ENCODE measurements around the gene SLC16A8.

DNA sequence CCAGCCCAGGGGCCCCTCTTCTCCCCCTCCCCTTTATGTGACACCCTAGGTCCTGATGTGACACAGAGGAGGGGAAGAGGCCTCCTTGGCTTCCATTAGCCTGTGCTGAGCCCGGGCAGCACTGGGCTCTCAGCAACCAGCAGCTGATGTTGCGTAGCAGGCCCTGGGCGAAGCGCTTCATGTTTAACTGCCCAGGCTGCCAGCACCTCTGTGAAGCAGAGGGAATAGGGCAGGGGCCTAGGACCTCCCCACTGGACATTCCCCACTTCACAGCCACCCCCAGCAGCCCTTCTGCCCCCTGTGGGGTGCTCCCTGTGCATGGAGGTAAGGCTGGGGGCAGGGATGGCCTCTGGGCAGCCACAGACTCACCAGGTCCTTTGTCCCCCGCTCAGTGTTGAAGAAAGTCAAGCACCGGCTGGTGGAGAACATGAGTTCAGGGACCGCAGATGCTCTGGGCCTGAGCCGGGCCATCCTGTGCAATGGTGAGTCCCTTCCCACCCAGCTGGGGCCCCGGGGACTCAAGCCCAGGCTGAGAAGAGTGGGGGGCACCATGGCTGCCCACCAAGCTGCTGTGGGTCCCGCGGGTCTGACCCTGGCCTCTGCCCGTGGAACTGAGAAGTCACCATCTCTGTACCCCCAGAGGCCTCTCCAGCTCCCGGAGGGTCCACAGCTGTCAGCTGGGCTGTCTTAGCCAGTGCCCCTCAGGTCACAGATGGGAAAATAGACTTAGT, 15.2 kb downstream of the SLC16A8 start:
- TF ChIP-seq EZH2phosphoT487 (IDR thresholded peaks at IDR 0.05), result no peak
- no peak for TF ChIP-seq CTCF (IDR thresholded peaks at IDR 0.05)
